Measurements from ENCODE around the gene ITPR2. TPM values are rescaled to one million over a fixed set of nuclear protein-coding genes. Genes with fewer than 3 reads are reported as not detected.

ITPR2 gene
- total RNA-seq, 3 donors from 2014 or later (not counting 1 experiment from before 2014, with no cell fraction given), result 59.1 to 70.7 (median 68.2) TPM

DNA sequence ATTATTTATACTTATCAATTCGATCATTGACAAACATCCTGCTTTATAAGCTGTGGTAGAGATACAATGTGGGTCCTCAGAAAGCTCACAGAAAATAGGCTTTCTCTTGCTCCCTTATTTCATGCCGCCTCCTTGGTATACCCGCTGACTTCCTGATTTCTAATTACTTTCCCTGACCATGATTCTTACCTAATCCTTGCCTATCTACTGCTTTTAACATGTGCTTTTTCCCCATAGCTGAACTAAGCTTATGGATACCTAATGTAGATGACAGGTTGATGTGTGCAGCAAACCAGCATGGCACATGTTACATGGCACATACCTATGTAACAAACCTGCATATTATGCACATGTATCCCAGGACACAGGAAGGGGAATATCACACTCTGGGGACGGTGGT lies 65.1 kb downstream of the ITPR2 start:
- Mint-ChIP-seq H3K27ac (no peak overlapping the region), H3K36me3 (no peaks in the 10 kb centered on the region), H3K27me3 (ENCODE audit: low read depth in 2 of 2) (no peaks in the 10 kb centered on the region), H3K4me1 (peaks cover 34 to 39% of the 10 kb centered on the region in 2 donors), H3K4me3 (no peak overlapping the region), H3K9me3 (no peaks in the 10 kb centered on the region)
- H3K27ac ChIP-seq (ENCODE audit: low read length), result no peak overlapping the region
- ATAC-seq (no peak), DNase-seq (no peak)
- H3K36me3 ChIP-seq (ENCODE audit: control insufficient read depth, insufficient read depth, low read length), result no peaks in the 10 kb centered on the region
- no peaks in the 10 kb centered on the region for H3K4me1 ChIP-seq (ENCODE audit: control insufficient read depth, insufficient read depth, low read length)
- intact Hi-C loops (cut with micrococcal nuclease), result no loop called here
- H3K4me3 ChIP-seq (ENCODE audit: low read length), result no peak overlapping the region
- H3K9me3 ChIP-seq (ENCODE audit: control insufficient read depth, insufficient read depth, low read length), result no peaks in the 10 kb centered on the region
- WGBS (ENCODE audit: insufficient coverage), result 95% methylated on average over 3 of the region's 4 CpGs
- TF ChIP-seq, protein P1, sequence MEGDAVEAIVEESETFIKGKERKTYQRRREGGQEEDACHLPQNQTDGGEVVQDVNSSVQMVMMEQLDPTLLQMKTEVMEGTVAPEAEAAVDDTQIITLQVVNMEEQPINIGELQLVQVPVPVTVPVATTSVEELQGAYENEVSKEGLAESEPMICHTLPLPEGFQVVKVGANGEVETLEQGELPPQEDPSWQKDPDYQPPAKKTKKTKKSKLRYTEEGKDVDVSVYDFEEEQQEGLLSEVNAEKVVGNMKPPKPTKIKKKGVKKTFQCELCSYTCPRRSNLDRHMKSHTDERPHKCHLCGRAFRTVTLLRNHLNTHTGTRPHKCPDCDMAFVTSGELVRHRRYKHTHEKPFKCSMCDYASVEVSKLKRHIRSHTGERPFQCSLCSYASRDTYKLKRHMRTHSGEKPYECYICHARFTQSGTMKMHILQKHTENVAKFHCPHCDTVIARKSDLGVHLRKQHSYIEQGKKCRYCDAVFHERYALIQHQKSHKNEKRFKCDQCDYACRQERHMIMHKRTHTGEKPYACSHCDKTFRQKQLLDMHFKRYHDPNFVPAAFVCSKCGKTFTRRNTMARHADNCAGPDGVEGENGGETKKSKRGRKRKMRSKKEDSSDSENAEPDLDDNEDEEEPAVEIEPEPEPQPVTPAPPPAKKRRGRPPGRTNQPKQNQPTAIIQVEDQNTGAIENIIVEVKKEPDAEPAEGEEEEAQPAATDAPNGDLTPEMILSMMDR (IDR thresholded peaks at IDR 0.05), result no peak
- H3K27me3 ChIP-seq (ENCODE audit: control insufficient read depth, insufficient read depth, low read length), result no peaks in the 10 kb centered on the region

DNA sequence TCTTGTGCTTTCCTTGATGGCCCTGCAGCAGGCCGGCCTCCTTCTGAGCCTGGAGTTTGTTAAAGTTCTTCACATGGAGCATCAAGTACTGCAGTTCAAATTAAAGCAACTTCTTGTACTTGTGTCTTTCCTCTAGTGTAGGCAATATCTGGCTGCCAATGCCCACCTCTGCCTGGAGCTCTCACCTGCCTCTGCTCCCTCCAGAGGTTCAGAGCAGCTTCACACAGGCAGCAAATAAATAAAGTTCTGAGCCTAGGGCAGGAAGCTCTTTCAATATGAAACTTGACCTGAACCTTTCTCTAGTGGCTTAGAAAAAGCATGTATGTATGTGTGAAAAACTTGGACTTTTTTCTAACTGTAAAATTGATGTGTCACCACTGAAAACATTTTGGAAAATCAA lies 65.9 kb downstream of the ITPR2 start:
- no peaks in the 10 kb centered on the region for H3K36me3 ChIP-seq (ENCODE audit: control insufficient read depth, insufficient read depth, low read length)
- ATAC-seq, result no peak
- WGBS (ENCODE audit: insufficient coverage), result 94% methylated on average over 1 of the region's 1 CpG
- intact Hi-C loops (cut with micrococcal nuclease), result no loop called here
- Mint-ChIP-seq H3K27ac (peak overlapping the region; percentile 29 to 35), H3K4me3 (no peak overlapping the region), H3K9me3 (peaks cover 1 to 2% of the 10 kb centered on the region in 2 donors), H3K27me3 (ENCODE audit: low read depth in 2 of 2) (no peaks in the 10 kb centered on the region), H3K4me1 (peaks cover 31 to 36% of the 10 kb centered on the region in 2 donors), H3K36me3 (peaks cover 4% of the 10 kb centered on the region)
- H3K4me3 ChIP-seq (ENCODE audit: low read length), result no peak overlapping the region
- H3K4me1 ChIP-seq (ENCODE audit: control insufficient read depth, insufficient read depth, low read length), result no peaks in the 10 kb centered on the region
- no peaks in the 10 kb centered on the region for H3K27me3 ChIP-seq (ENCODE audit: control insufficient read depth, insufficient read depth, low read length)
- no peak for DNase-seq
- H3K27ac ChIP-seq (ENCODE audit: low read length), result no peak overlapping the region
- no peaks in the 10 kb centered on the region for H3K9me3 ChIP-seq (ENCODE audit: control insufficient read depth, insufficient read depth, low read length)
- TF ChIP-seq, protein P1 (IDR thresholded peaks at IDR 0.05), result no peak

DNA sequence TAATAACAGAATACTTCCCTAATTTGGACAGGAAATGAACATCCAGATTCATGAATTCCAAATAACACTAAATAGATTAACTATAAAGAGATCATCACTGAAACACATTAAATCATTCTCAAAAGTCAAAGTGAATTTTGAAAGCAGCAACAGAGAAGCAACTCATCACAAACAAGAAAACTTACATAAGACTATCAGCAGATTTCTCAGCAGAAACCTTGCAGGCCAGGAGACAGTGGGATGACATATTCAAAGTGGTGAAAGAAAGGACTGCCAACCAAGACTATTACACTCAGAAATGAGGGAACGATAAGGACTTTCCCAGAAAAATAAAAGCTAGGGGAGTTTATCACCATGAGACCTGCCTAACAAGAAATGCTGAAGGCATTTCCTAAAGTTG lies 70.8 kb downstream of the ITPR2 start:
- no CpG with 5 or more reads among the region's 1 CpG for WGBS (ENCODE audit: insufficient coverage)
- Mint-ChIP-seq H3K4me1 (peaks cover 26 to 37% of the 10 kb centered on the region in 2 donors), H3K27me3 (ENCODE audit: low read depth in 2 of 2) (no peaks in the 10 kb centered on the region), H3K36me3 (peaks cover 13% of the 10 kb centered on the region), H3K9me3 (peaks cover 3 to 7% of the 10 kb centered on the region in 2 donors), H3K4me3 (no peak overlapping the region), H3K27ac (peak overlapping the region in 1 of 2 donors; percentile 7)
- TF ChIP-seq, protein P1 (IDR thresholded peaks at IDR 0.05), result no peak
- no peaks in the 10 kb centered on the region for H3K27me3 ChIP-seq (ENCODE audit: control insufficient read depth, insufficient read depth, low read length)
- no peak overlapping the region for H3K4me3 ChIP-seq (ENCODE audit: low read length)
- intact Hi-C loops (cut with micrococcal nuclease), result no loop called here
- no peaks in the 10 kb centered on the region for H3K36me3 ChIP-seq (ENCODE audit: control insufficient read depth, insufficient read depth, low read length)
- no peak overlapping the region for H3K27ac ChIP-seq (ENCODE audit: low read length)
- DNase-seq, result no peak
- peaks cover 10% of the 10 kb centered on the region for H3K9me3 ChIP-seq (ENCODE audit: control insufficient read depth, insufficient read depth, low read length)
- no peaks in the 10 kb centered on the region for H3K4me1 ChIP-seq (ENCODE audit: control insufficient read depth, insufficient read depth, low read length)
- ATAC-seq, result no peak

DNA sequence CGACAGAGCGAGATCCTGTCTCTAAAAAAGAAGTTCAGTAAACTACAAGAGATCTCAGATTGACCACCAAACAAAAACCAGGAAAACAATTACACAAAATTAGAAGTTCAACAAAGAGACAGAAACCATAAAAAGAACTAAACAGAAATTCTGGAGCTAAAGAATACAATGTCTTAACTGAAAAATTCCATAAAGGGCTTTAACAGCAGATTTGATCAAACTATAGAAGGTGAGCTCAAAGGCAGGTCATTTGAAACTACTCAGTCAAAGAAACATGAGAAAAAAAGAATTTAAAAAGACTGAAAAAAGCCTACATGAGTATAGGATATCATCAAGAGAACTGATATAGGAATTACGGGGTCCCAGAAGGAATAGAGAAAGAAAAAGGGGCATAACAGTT lies 71.2 kb downstream of the ITPR2 start:
- ATAC-seq, result no peak
- Histone ChIP-seq H3K9me3 (ENCODE audit: control insufficient read depth, insufficient read depth, low read length) (peaks cover 10% of the 10 kb centered on the region), H3K4me1 (ENCODE audit: control insufficient read depth, insufficient read depth, low read length) (no peaks in the 10 kb centered on the region), H3K4me3 (ENCODE audit: low read length) (no peak overlapping the region), H3K27ac (ENCODE audit: low read length) (no peak overlapping the region), H3K27me3 (ENCODE audit: control insufficient read depth, insufficient read depth, low read length) (no peaks in the 10 kb centered on the region), H3K36me3 (ENCODE audit: control insufficient read depth, insufficient read depth, low read length) (no peaks in the 10 kb centered on the region)
- TF ChIP-seq, protein P1 (IDR thresholded peaks at IDR 0.05), result no peak
- peaks cover 22 to 34% of the 10 kb centered on the region in 2 donors for H3K4me1 Mint-ChIP-seq
- peaks cover 3 to 7% of the 10 kb centered on the region in 2 donors for H3K9me3 Mint-ChIP-seq
- H3K27ac Mint-ChIP-seq, result peak overlapping the region in 1 of 2 donors; percentile 7
- no peak overlapping the region for H3K4me3 Mint-ChIP-seq
- intact Hi-C loops (cut with micrococcal nuclease), result no loop called here
- H3K27me3 Mint-ChIP-seq (ENCODE audit: low read depth in 2 of 2), result no peaks in the 10 kb centered on the region
- no peak for DNase-seq
- peaks cover 13% of the 10 kb centered on the region for H3K36me3 Mint-ChIP-seq
- 94% methylated on average over 2 of the region's 3 CpGs for WGBS (ENCODE audit: insufficient coverage)
